ENCODE measurements around the gene RAG1.
"Not testable (repeated sequence)": the region's sequence is repeated elsewhere in the genome, so short reads cannot be mapped to it uniquely, and the experiment has no call there.

RAG1 gene

GRCh38 chr11:36567694-36568093, at the start of gene RAG1:
TSS of gene RAG1 (plus strand) at chr11:36568007. CDS start at chr11:36573305, 5,298 bp downstream.
- no peak for DNase-seq (ENCODE audit: low read depth in 2 of 2)

GRCh38 chr11:36530840-36531239, 37.0 kb upstream of the RAG1 start:
- no peak for DNase-seq (ENCODE audit: low read depth in 2 of 2)

- no peak for DNase-seq (ENCODE audit: low read depth in 2 of 2)
These were observed 34.7 kb upstream of the RAG1 start for GRCh38 chr11:36532941-36533601.

- no peak for DNase-seq (ENCODE audit: low read depth in 2 of 2)
These were observed 33.4 kb upstream of the RAG1 start for GRCh38 chr11:36534276-36534840.

- peak; percentile 0 to 7 for DNase-seq (ENCODE audit: low read depth in 2 of 2)
These were observed 26.8 kb upstream of the RAG1 start for GRCh38 chr11:36540998-36541397.

- no peak for DNase-seq (ENCODE audit: low read depth in 2 of 2)
These were observed 17.3 kb upstream of the RAG1 start for GRCh38 chr11:36550385-36551115.

- not testable (repeated sequence) for DNase-seq (ENCODE audit: low read depth in 2 of 2)
These were observed 10.4 kb upstream of the RAG1 start for GRCh38 chr11:36557390-36557789.

- DNase-seq (ENCODE audit: low read depth in 2 of 2) = no peak
These were observed 9.8 kb upstream of the RAG1 start for GRCh38 chr11:36557991-36558390.

GRCh38 chr11:36558571-36559413, 9.0 kb upstream of the RAG1 start:
- DNase-seq (ENCODE audit: low read depth in 2 of 2) = no peak

GRCh38 chr11:36564376-36565030, 3.3 kb upstream of the RAG1 start:
- DNase-seq (ENCODE audit: low read depth in 2 of 2) = peak; percentile 33 to 35

GRCh38 chr11:36565031-36565610, 2.7 kb upstream of the RAG1 start:
- DNase-seq (ENCODE audit: low read depth in 2 of 2) = no peak

GRCh38 chr11:36566407-36567053, 1.3 kb upstream of the RAG1 start:
- DNase-seq (ENCODE audit: low read depth in 2 of 2) = no peak

GRCh38 chr11:36569095-36569494, 1.3 kb downstream of the RAG1 start:
- DNase-seq (ENCODE audit: low read depth in 2 of 2) = no peak

GRCh38 chr11:36574486-36574885, 6.7 kb downstream of the RAG1 start:
- no peak for DNase-seq (ENCODE audit: low read depth in 2 of 2)

GRCh38 chr11:36577373-36577772, 9.6 kb downstream of the RAG1 start:
- no peak for DNase-seq (ENCODE audit: low read depth in 2 of 2)

GRCh38 chr11:36577859-36578258, 10.1 kb downstream of the RAG1 start:
- peak; percentile 38 to 45 for DNase-seq (ENCODE audit: low read depth in 2 of 2)

GRCh38 chr11:36578458-36578857, 10.7 kb downstream of the RAG1 start:
- no peak for DNase-seq (ENCODE audit: low read depth in 2 of 2)

GRCh38 chr11:36581536-36581935, 13.7 kb downstream of the RAG1 start:
- no peak for DNase-seq (ENCODE audit: low read depth in 2 of 2)

GRCh38 chr11:36583667-36584066, 15.9 kb downstream of the RAG1 start:
- no peak for DNase-seq (ENCODE audit: low read depth in 2 of 2)

GRCh38 chr11:36586543-36586942, 18.7 kb downstream of the RAG1 start:
- DNase-seq (ENCODE audit: low read depth in 2 of 2) = no peak

- DNase-seq (ENCODE audit: low read depth in 2 of 2) = no peak
These were observed 20.3 kb downstream of the RAG1 start for GRCh38 chr11:36588099-36588498.
